Fibroblast of the aortic adventitia (primary cell): ENCODE data around the gene HLA-A. TPM values are rescaled to one million over a fixed set of nuclear protein-coding genes. Genes with fewer than 3 reads are reported as not detected.
"Not testable (repeated sequence)": the region's sequence is repeated elsewhere in the genome, so short reads cannot be mapped to it uniquely, and the experiment has no call there.

ENCODE experiments used
- DNase-seq: peaks from one replicate; pipeline ENCODE4 v3.0.0-alpha.2; 2010; ENCODE audit warnings: low read depth
- H3K4me3 ChIP-seq: 2 replicates; pipeline ENCODE4 v1.5.1; 2011; ENCODE audit warnings: low read depth, mild to moderate bottlenecking, control low read depth, low read length, moderate library complexity
- CTCF ChIP-seq: IDR thresholded peaks from 2 replicates; pipeline ENCODE4 v1.5.1; 2011; ENCODE audit warnings: mild to moderate bottlenecking, low read length, control low read depth, inconsistent platforms; ENCODE audit not compliant: insufficient read depth
- total RNA-seq: library from RNA; depleted of rRNA; stranded (reverse); fragments of >200 nt; gene quantifications from 2 replicates; pipeline ENCODE4 v1.2.3, GENCODE V29; 2012; ENCODE audit warnings: low replicate concordance

HLA-A gene
- total RNA-seq, 1 donor: 184 TPM

- no peak for TF ChIP-seq CTCF
- DNase-seq: no peak
- H3K4me3 ChIP-seq: no peak overlapping the region
These were observed 16.6 kb downstream of the HLA-A start for GRCh38 chr6:29958921-29959320.

GRCh38 chr6:29959467-29959866 lies 17.1 kb downstream of the HLA-A start:
- TF ChIP-seq CTCF: no peak
- DNase-seq: no peak
- no peak overlapping the region for H3K4me3 ChIP-seq

GRCh38 chr6:29961966-29962365 lies 19.6 kb downstream of the HLA-A start:
- DNase-seq: no peak
- H3K4me3 ChIP-seq: no peak overlapping the region
- TF ChIP-seq CTCF: no peak

- DNase-seq, H3K4me3 ChIP-seq: not testable (repeated sequence)
These were observed 21.4 kb downstream of the HLA-A start for GRCh38 chr6:29963697-29964096.

GRCh38 chr6:29964518-29964886 lies 22.2 kb downstream of the HLA-A start:
- H3K4me3 ChIP-seq: no peak overlapping the region
- no peak for DNase-seq
- TF ChIP-seq CTCF: no peak

GRCh38 chr6:29964887-29965562 lies 22.7 kb downstream of the HLA-A start:
- no peak for TF ChIP-seq CTCF
- H3K4me3 ChIP-seq: peak overlapping the region; percentile 56
- peak; percentile 86 for DNase-seq

GRCh38 chr6:29965563-29965872 lies 23.2 kb downstream of the HLA-A start:
- no peak for DNase-seq
- peak overlapping the region; percentile 56 for H3K4me3 ChIP-seq
- TF ChIP-seq CTCF: no peak
